Ascending aorta (tissue), 2 donors: ENCODE results near the gene PTPN1. TPM values are rescaled to one million over a fixed set of nuclear protein-coding genes. Genes with fewer than 3 reads are reported as not detected.

Experiments used
- DNase-seq, 2 donors: peaks; one replicate each; pipeline ENCODE4 v3.0.0-alpha.2; 2019; ENCODE audit warnings: low spot score in 2 of 2
- H3K27ac ChIP-seq, 2 donors: fragments of 200-600 bp; sonication (generic); one replicate each; pipeline ENCODE4 v1.5.1; 2016 to 2017; ENCODE audit warnings: mild to moderate bottlenecking in 1 of 2
- H3K27me3 ChIP-seq: fragments of 200-600 bp; sonication (generic); one replicate; pipeline ENCODE4 v1.5.1; 2017
- H3K36me3 ChIP-seq, 2 donors: fragments of 200-600 bp; sonication (generic); one replicate each; pipeline ENCODE4 v1.5.1; 2016
- H3K4me1 ChIP-seq, 2 donors: fragments of 200-600 bp; sonication (generic); one replicate each; pipeline ENCODE4 v1.5.1; 2016 to 2017; ENCODE audit warnings: mild to moderate bottlenecking in 1 of 2
- H3K4me3 ChIP-seq, 2 donors: fragments of 200-600 bp; sonication (generic); one replicate each; pipeline ENCODE4 v1.5.1; 2016 to 2017; ENCODE audit warnings: mild to moderate bottlenecking in 1 of 2
- H3K9me3 ChIP-seq, 2 donors: fragments of 200-600 bp; sonication (generic); one replicate each; pipeline ENCODE4 v1.5.1; 2016
- intact Hi-C: fragments of 100-400 bp; cut with DNase I; formaldehyde crosslinking; loops from one replicate; pipeline ENCODE4 v1.15.1; 2023
- total RNA-seq: library from RNA; depleted of rRNA; stranded (reverse); fragments of >200 nt; gene quantifications from one replicate; pipeline ENCODE4 v1.1.0, GENCODE V29; 2016
- TF ChIP-seq, protein P1 (sequence below), 3 experiments: fragments of 200-600 bp in 2 of 3; fragments of 450-650 bp in 1 of 3; sonication (generic) in 2 of 3; IDR thresholded peaks; one replicate each; pipeline ENCODE4 v1.5.1; 2016 to 2019; ENCODE audit warnings: antibody characterized with exemption in 3 of 3, mild to moderate bottlenecking in 1 of 3, moderate library complexity in 1 of 3

Gene PTPN1
- total RNA-seq, 1 donor from 2014 or later: 30.2 TPM

GRCh38 chr20:50575865-50576720 lies 65.9 kb downstream of the PTPN1 start:
- H3K27me3 ChIP-seq: no peaks in the 10 kb centered on the region
- peak in 1 of 2 donors; percentile 78 for DNase-seq
- peaks cover 47 to 58% of the 10 kb centered on the region in 2 donors for H3K36me3 ChIP-seq
- peaks cover 12 to 23% of the 10 kb centered on the region in 2 donors for H3K4me1 ChIP-seq
- no peak overlapping the region for H3K4me3 ChIP-seq
- no peaks in the 10 kb centered on the region for H3K9me3 ChIP-seq
- H3K27ac ChIP-seq: peak overlapping the region in 1 of 2 donors; percentile 38
- intact Hi-C loops: loop anchor here (5.0 kb wide), 1 partner anchor 94 kb away; no protein-coding TSS in a partner anchor
- TF ChIP-seq, protein P1, sequence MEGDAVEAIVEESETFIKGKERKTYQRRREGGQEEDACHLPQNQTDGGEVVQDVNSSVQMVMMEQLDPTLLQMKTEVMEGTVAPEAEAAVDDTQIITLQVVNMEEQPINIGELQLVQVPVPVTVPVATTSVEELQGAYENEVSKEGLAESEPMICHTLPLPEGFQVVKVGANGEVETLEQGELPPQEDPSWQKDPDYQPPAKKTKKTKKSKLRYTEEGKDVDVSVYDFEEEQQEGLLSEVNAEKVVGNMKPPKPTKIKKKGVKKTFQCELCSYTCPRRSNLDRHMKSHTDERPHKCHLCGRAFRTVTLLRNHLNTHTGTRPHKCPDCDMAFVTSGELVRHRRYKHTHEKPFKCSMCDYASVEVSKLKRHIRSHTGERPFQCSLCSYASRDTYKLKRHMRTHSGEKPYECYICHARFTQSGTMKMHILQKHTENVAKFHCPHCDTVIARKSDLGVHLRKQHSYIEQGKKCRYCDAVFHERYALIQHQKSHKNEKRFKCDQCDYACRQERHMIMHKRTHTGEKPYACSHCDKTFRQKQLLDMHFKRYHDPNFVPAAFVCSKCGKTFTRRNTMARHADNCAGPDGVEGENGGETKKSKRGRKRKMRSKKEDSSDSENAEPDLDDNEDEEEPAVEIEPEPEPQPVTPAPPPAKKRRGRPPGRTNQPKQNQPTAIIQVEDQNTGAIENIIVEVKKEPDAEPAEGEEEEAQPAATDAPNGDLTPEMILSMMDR (IDR thresholded peaks at IDR 0.05): peak; percentile 45 to 75 (median 65)

DNA sequence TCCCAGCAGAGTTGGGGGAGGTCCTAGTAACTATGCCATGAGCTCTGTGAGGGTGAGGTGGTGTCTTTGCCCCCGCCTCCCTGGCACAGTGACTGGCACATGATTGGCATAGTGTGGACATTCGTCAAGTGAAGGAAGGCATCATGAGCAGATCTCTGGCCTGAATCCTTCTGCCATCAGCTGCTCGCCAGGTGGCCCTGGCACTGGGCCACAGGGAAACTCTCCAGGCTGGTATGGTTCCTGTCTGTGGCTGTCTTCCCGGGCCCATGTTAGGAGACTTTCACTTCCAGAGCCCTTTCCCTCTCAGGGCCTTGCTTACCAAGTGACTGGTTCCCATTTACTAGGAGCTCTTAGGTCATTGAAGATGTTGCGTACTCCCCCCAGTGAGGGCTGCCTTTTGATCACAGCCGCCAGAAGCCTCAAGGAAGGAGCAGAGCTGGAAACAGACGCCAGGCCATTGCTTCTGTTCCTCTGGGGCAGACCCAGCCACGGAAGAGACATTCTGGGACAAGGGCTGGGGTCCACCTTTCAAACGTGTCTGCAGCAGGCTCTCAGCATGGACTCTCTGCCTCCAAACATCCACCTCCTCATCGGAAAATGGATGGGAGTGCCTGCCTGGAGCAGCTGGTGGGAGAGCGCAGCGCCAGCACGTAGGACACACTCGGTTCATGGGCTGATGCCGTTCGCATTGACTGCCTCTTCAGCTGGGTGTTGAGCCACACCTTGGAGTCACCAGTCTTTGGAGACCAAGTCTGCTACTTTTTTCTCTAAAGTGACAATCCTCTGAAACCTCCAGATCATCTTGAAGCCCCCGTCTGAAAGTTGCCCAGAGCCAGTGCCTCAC lies 67.2 kb downstream of the PTPN1 start:
- no peaks in the 10 kb centered on the region for H3K9me3 ChIP-seq
- TF ChIP-seq, protein P1 (IDR thresholded peaks at IDR 0.05): no peak
- peaks cover 11 to 18% of the 10 kb centered on the region in 2 donors for H3K4me1 ChIP-seq
- H3K4me3 ChIP-seq: no peak overlapping the region
- H3K27me3 ChIP-seq: no peaks in the 10 kb centered on the region
- DNase-seq: peak in 1 of 2 donors; percentile 58
- no peak overlapping the region for H3K27ac ChIP-seq
- intact Hi-C loops: loop anchor here (5.0 kb wide), 1 partner anchor 95 kb away; no protein-coding TSS in a partner anchor
- peaks cover 57 to 71% of the 10 kb centered on the region in 2 donors for H3K36me3 ChIP-seq

- no peak overlapping the region for H3K4me3 ChIP-seq
- intact Hi-C loops: loop anchor here (5.0 kb wide), 1 partner anchor 96 kb away; no protein-coding TSS in a partner anchor
- TF ChIP-seq, protein P1 (IDR thresholded peaks at IDR 0.05): no peak
- no peak overlapping the region for H3K27ac ChIP-seq
- no peaks in the 10 kb centered on the region for H3K9me3 ChIP-seq
- H3K4me1 ChIP-seq: peaks cover 4 to 10% of the 10 kb centered on the region in 2 donors
- DNase-seq: peak in 1 of 2 donors; percentile 39
- H3K36me3 ChIP-seq: peaks cover 65 to 79% of the 10 kb centered on the region in 2 donors
- no peaks in the 10 kb centered on the region for H3K27me3 ChIP-seq
Measured at GRCh38 chr20:50578061-50578777, 68.0 kb downstream of the PTPN1 start.

DNA sequence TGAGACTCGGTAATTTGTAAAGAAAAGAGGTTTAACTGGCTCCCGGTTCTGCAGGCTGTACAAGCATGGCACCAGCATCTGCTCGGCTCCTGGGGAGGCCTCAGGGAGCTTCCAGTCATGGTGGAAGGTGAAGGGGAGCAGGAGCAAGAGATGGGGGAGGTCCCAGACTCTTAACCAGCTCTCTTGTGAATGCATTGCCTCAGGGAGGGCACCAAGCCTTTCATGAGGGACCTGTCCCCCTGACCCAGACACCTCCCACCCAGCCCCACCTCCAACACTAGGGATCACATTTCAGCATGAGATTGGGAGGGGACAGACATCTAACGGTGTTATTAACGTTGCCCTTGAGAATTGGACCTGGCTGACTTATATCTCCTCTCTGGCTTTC lies 68.6 kb downstream of the PTPN1 start:
- Histone ChIP-seq H3K9me3 (no peaks in the 10 kb centered on the region), H3K4me1 (peaks cover 0 to 5% of the 10 kb centered on the region in 2 donors), H3K4me3 (no peak overlapping the region), H3K27ac (no peak overlapping the region), H3K27me3 (no peaks in the 10 kb centered on the region), H3K36me3 (peaks cover 69 to 84% of the 10 kb centered on the region in 2 donors)
- intact Hi-C loops: loop anchor here (5.0 kb wide), 1 partner anchor 96 kb away; no protein-coding TSS in a partner anchor
- no peak for DNase-seq
- TF ChIP-seq, protein P1 (IDR thresholded peaks at IDR 0.05): no peak

DNA sequence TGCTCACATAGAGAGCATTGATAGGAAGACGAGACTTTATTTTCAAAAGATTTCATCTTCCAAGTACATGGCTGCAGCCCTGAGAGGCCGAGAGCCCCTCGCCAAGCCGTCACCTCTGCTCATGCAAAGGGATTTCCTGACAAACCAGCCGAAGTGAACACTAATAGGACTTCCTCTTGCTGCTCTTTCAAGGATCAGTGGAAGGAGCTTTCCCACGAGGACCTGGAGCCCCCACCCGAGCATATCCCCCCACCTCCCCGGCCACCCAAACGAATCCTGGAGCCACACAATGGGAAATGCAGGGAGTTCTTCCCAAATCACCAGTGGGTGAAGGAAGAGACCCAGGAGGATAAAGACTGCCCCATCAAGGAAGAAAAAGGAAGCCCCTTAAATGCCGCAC lies 69.3 kb downstream of the PTPN1 start:
- DNase-seq: no peak
- H3K9me3 ChIP-seq: no peaks in the 10 kb centered on the region
- intact Hi-C loops: loop anchor here (5.0 kb wide), 1 partner anchor 97 kb away; no protein-coding TSS in a partner anchor
- H3K4me1 ChIP-seq: peaks cover 0 to 4% of the 10 kb centered on the region in 2 donors
- TF ChIP-seq, protein P1 (IDR thresholded peaks at IDR 0.05): no peak
- H3K27me3 ChIP-seq: no peaks in the 10 kb centered on the region
- H3K27ac ChIP-seq: no peak overlapping the region
- H3K4me3 ChIP-seq: no peak overlapping the region
- peaks cover 72 to 87% of the 10 kb centered on the region in 2 donors for H3K36me3 ChIP-seq
